Liver (tissue), 3 donors: ENCODE results near the gene WNT7B.

Experiments
- CTCF ChIP-seq: fragments of 150-350 bp; IDR thresholded peaks from 2 replicates; pipeline ENCODE4 v1.5.1; 2017; ENCODE audit warnings: improper control_type of control experiment, low read depth, low read length; ENCODE audit not compliant: missing input control
- FOXA1 ChIP-seq: IDR thresholded peaks from 2 replicates; pipeline ENCODE4 v1.6.1; 2016; ENCODE audit warnings: antibody characterized with exemption
- GABPA ChIP-seq, 2 donors: IDR thresholded peaks in 1 of 2; conservative IDR thresholded peaks in 1 of 2; 2 replicates each; pipeline ENCODE4 v1.6.1; 2016; ENCODE audit warnings: antibody characterized with exemption in 2 of 2, mild to moderate bottlenecking in 1 of 2, moderate library complexity in 1 of 2
- JUND ChIP-seq, 2 donors: IDR thresholded peaks; 2 replicates each; pipeline ENCODE4 v1.6.1; 2016; ENCODE audit warnings: antibody characterized with exemption in 2 of 2
- MAX ChIP-seq: IDR thresholded peaks from 2 replicates; pipeline ENCODE4 v1.6.1; 2016; ENCODE audit warnings: antibody characterized with exemption
- RAD21 ChIP-seq, 2 donors: IDR thresholded peaks; 2 replicates each; pipeline ENCODE4 v1.6.1; 2016; ENCODE audit warnings: antibody characterized with exemption in 2 of 2, mild to moderate bottlenecking in 2 of 2
- SP1 ChIP-seq: IDR thresholded peaks from 2 replicates; pipeline ENCODE4 v1.6.1; 2018; ENCODE audit warnings: antibody characterized with exemption, mild to moderate bottlenecking
- TAF1 ChIP-seq: conservative IDR thresholded peaks from 2 replicates; pipeline ENCODE4 v1.6.1; 2016; ENCODE audit warnings: antibody characterized with exemption, mild to moderate bottlenecking
- YY1 ChIP-seq: IDR thresholded peaks from 2 replicates; pipeline ENCODE4 v1.6.1; 2016; ENCODE audit warnings: antibody characterized with exemption, mild to moderate bottlenecking
- donor health status: healthy.
- donor health status: healthy.

GRCh38 chr22:45885171-45885840 is 91.7 kb downstream of the WNT7B start:
- no peak for TF ChIP-seq YY1
- TF ChIP-seq CTCF: no peak
- no peak for TF ChIP-seq JUND (IDR thresholded peaks at IDR 0.05)
- TF ChIP-seq MAX: no peak
- TF ChIP-seq TAF1: no peak
- TF ChIP-seq RAD21 (IDR thresholded peaks at IDR 0.05): no peak
- no peak for TF ChIP-seq FOXA1
- no peak for TF ChIP-seq SP1
- no peak for TF ChIP-seq GABPA (IDR thresholded peaks at IDR 0.05 in 1 of 2, conservative IDR thresholded peaks at IDR 0.05 in 1 of 2)
